Left hindlimb (tissue), 1 donor: ENCODE measurements around the gene MAN1A2.
A peak's percentile ranks its signal among the peaks of the same experiment; 100 is the strongest.
"Not testable (repeated sequence)": the region's sequence is repeated elsewhere in the genome, so short reads cannot be mapped to it uniquely, and the experiment has no call there.

ENCODE experiments used
- DNase-seq: peaks from one replicate; pipeline ENCODE4 v3.0.0-alpha.2; 2018

MAN1A2 gene

GRCh38 chr1:117367046-117368025 is at the start of gene MAN1A2:
Gene MAN1A2, plus strand, starts transcription at chr1:117367449. Its CDS starts 735 bp downstream, at chr1:117368184.
- peak; percentile 91 for DNase-seq

GRCh38 chr1:117318011-117318410 is 49.2 kb upstream of the MAN1A2 start:
- no peak for DNase-seq

DNA sequence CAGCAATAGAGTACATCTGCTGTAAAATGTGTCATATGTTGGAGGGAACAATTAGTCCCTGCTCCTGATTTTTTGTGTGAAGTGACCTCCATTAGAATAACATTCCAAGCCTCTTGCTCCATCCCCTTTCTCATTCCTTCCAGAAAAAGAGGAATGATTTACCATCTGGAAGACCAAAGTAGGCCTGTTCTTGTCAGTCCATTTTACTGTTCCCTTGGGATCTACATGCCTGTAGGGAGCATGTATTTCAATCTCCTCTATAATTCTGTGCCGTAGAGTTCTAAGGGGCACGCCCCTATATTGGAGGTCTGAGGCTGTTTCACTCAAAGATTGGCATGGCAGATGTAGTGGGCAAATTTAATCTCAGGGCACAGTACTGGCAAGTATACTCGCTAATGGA is 48.8 kb upstream of the MAN1A2 start:
- DNase-seq = no peak

- no peak for DNase-seq
Measured at GRCh38 chr1:117320515-117320914, 46.7 kb upstream of the MAN1A2 start.

- no peak for DNase-seq
Measured at GRCh38 chr1:117321680-117322609, 45.3 kb upstream of the MAN1A2 start.

DNA sequence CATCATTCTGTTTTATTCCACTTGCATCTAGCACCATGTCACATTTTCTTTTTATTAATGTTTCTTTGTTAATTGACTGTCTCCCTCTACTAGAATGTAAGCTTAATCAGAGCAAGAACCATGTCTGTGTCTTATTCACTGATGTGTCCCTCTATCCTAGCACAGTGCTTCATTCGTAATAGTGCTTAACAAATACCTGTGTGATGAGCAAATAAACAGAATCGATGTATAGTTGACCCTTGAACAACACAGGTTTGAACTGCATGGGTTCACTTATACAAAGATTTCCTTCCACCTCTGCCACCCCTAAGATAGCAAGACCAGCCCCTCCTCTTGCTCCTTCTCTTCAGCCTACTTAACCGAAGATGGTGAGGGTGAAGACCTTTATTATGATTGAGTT is 42.9 kb upstream of the MAN1A2 start:
- no peak for DNase-seq

DNA sequence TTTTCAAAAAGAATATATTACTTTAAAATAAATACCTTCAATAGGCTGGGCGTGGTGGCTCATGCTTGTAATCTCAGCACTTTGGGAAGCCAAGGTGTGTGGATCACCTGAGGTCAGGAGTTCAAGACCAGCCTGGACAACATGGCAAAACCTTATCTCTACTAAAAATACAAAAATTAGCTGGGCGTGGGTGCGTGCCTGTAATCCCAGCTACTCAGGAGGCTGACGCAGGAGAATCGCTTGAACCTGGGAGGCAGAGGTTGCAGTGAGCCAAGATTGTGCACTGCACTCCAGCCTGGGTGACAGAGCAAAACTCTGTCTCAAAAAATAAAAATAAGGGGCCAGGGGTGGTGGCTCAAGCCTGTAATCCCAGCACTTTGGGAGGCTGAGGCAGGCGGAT is 41.2 kb upstream of the MAN1A2 start:
- not testable (repeated sequence) for DNase-seq

GRCh38 chr1:117327011-117327410 is 40.2 kb upstream of the MAN1A2 start:
- DNase-seq = no peak

DNA sequence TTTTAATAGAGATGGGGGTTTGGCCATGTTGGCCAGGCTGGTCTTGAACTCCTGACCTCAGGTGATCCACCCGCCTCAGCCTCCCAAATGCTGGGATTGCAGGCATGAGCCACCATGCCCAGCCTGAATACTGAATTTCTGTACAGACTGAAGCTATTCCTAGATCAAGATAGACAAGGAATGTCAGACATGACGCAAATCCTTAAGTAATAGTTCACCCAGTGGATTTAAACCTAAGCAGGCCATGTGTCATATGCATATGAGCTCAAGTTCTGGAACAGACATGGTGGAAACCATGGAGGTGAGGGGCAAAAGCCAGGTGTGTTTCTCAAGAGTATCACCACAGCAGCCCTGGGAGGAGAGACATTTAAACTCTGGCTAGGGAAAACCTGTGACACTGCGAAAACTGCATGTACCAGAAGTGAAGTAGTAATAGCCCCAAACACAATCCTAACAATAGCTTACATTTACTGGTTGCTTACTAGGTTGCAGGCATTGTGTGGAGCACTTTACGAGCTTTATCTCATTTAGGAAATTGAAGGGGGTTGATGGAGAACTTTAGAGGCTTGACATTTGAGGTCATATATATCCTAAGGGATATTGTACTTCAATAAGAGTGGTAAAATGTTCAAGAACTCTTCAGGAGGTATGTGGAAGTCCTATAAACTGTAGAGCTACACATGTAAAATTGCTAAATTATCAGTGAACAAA is 31.7 kb upstream of the MAN1A2 start:
- DNase-seq = no peak

GRCh38 chr1:117336088-117336817 is 31.0 kb upstream of the MAN1A2 start:
- DNase-seq = peak; percentile 33

- DNase-seq = no peak
Measured at GRCh38 chr1:117339866-117340700, 27.2 kb upstream of the MAN1A2 start.

DNA sequence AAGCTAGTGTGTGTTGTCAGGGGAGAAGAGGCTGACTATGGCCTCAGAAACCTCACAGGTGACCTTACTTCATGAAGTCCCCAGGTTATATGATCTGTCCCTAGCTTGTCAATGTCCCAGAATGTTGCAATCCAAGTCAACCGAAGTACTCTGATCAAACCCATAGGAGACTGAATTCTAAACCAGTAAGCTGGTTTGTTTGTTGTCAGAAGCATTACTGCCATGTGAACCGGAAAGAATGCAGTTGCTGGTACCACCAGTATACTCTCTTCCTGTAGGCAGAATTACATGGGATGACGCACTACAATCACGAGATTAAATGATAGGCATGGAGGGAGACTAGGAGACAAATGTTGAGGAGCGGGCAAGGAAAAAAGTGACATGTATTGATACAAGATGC is 26.1 kb upstream of the MAN1A2 start:
- no peak for DNase-seq

GRCh38 chr1:117342397-117342796 is 24.9 kb upstream of the MAN1A2 start:
- no peak for DNase-seq

DNA sequence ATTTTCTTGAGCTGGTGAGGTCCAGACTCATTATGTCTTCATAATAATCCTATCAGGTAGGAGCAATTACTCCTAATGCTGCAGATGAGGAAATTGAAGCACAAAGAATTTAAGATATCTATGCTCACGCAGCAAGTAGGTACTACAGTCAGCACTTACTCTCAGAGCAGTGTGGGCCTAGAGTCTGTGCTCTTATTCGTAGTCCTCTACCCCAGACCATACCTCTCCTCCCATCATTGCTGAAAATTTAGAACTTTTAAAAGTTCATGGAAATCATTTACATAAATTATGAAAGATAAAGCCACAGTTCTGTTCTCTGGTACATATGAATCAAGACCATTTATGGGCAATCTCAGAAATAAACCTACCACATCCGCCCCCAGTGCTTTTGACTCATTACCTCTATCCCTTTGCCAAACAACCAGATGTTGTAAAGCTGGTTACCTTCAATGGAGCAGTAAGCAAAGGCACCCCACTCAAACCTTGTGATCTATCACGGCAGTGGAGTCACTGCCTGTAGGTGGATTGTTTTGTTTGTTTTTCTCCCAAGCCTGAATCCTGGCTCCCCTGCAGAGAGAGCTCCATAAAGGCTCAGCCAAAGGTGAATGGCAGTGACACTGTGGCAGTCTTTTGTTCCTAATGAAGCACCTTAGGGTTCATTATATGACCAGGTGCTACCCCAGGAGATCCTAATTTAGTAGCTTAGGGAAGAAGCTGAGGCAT is 20.9 kb upstream of the MAN1A2 start:
- no peak for DNase-seq

GRCh38 chr1:117347907-117348306 is 19.3 kb upstream of the MAN1A2 start:
- DNase-seq = no peak

DNA sequence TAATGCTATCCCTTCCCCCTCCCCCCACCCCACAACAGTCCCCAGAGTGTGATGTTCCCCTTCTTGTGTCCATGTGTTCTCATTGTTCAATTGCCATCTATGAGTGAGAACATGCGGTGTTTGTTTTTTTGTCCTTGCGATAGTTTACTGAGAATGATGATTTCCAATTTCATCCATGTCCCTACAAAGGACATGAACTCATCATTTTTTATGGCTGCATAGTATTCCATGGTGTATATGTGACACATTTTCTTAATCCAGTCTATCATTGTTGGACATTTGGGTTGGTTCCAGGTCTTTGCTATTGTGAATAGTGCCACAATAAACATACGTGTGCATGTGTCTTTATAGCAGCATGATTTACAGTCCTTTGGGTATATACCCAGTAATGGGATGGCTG is 14.6 kb upstream of the MAN1A2 start:
- DNase-seq = not testable (repeated sequence)

DNA sequence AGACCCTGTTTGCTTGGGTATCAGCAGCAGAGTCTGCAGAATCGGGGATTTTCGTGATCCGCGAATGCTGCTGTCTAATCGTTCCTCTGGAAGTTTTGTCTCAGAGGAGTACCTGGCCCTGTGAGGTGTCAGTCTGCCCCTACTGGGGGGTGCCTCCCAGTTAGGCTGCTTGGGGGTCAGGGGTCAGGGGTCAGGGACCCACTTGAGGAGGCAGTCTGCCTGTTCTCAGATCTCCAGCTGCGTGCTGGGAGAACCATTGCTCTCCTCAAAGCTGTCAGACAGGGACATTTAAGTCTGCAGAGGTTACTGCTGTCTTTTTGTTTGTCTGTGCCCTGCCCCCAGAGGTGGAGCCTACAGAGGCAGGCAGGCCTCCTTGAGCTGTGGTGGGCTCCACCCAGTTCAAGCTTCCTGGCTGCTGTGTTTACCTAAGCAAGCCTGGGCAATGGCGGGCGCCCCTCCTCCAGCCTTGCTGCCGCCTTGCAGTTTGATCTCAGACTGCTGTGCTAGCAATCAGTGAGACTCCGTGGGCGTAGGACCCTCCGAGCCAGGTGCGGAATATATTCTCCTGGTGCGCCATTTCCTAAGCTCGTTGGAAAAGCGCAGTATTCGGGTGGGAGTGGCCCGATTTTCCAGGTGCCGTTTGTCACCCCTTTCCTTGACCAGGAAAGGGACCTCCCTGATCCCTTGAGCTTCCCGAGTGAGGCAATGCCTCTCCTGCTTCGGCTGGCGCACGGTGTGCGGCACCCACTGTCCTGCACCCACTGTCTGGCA is 9.2 kb upstream of the MAN1A2 start:
- not testable (repeated sequence) for DNase-seq

- not testable (repeated sequence) for DNase-seq
Measured at GRCh38 chr1:117358604-117358887, 8.7 kb upstream of the MAN1A2 start.

GRCh38 chr1:117359561-117360289 is 7.5 kb upstream of the MAN1A2 start:
- DNase-seq = no peak
